ENCODE results near the gene VKORC1.

GRCh38 chr16:31076319-31076718 is 18.3 kb downstream of the VKORC1 start:
- TF ChIP-seq POLR2AphosphoS5 (IDR thresholded peaks at IDR 0.05; ENCODE audit: low read depth, low read length) (no peak), FOXP2 (optimal IDR thresholded peaks at IDR 0.05; ENCODE audit: borderline replicate concordance, extremely low read depth, extremely low read length, insufficient read depth) (no peak), SIN3A (IDR thresholded peaks at IDR 0.05; ENCODE audit: borderline replicate concordance, insufficient read depth, low read length) (no peak)
